IPS-11a (cell line): ENCODE results near the gene SUSD5.
"Not testable (repeated sequence)": the region's sequence is repeated elsewhere in the genome, so short reads cannot be mapped to it uniquely, and the experiment has no call there.

Experiments
- H3K4me3 ChIP-seq: one replicate; pipeline ENCODE4 v1.5.1; 2013; ENCODE audit warnings: low read depth, low read length, control low read depth

Gene SUSD5

GRCh38 chr3:33196538-33196937 is 22.1 kb downstream of the SUSD5 start:
- H3K4me3 ChIP-seq = no peak overlapping the region

- no peak overlapping the region for H3K4me3 ChIP-seq
These were observed 24.3 kb downstream of the SUSD5 start for GRCh38 chr3:33194303-33194702.

- H3K4me3 ChIP-seq = no peak overlapping the region
These were observed 31.3 kb downstream of the SUSD5 start for GRCh38 chr3:33187368-33187634.

GRCh38 chr3:33186524-33187367 is 31.9 kb downstream of the SUSD5 start:
- H3K4me3 ChIP-seq = no peak overlapping the region

- no peak overlapping the region for H3K4me3 ChIP-seq
These were observed 33.7 kb downstream of the SUSD5 start for GRCh38 chr3:33184863-33185262.

- not testable (repeated sequence) for H3K4me3 ChIP-seq
These were observed 37.0 kb downstream of the SUSD5 start for GRCh38 chr3:33181641-33182040.

GRCh38 chr3:33181229-33181628 is 37.4 kb downstream of the SUSD5 start:
- H3K4me3 ChIP-seq = no peak overlapping the region

GRCh38 chr3:33179132-33179531 is 39.5 kb downstream of the SUSD5 start:
- no peak overlapping the region for H3K4me3 ChIP-seq

GRCh38 chr3:33174711-33175414 is 43.7 kb downstream of the SUSD5 start:
- H3K4me3 ChIP-seq = no peak overlapping the region

GRCh38 chr3:33174095-33174494 is 44.5 kb downstream of the SUSD5 start:
- H3K4me3 ChIP-seq = no peak overlapping the region

- no peak overlapping the region for H3K4me3 ChIP-seq
These were observed 44.9 kb downstream of the SUSD5 start for GRCh38 chr3:33173672-33174071.

- no peak overlapping the region for H3K4me3 ChIP-seq
These were observed 45.5 kb downstream of the SUSD5 start for GRCh38 chr3:33173103-33173502.

- no peak overlapping the region for H3K4me3 ChIP-seq
These were observed 47.0 kb downstream of the SUSD5 start for GRCh38 chr3:33171580-33171979.

- H3K4me3 ChIP-seq = no peak overlapping the region
These were observed 48.1 kb downstream of the SUSD5 start for GRCh38 chr3:33170531-33170930.

GRCh38 chr3:33167716-33168336 is 50.8 kb downstream of the SUSD5 start:
- no peak overlapping the region for H3K4me3 ChIP-seq

GRCh38 chr3:33167284-33167683 is 51.3 kb downstream of the SUSD5 start:
- no peak overlapping the region for H3K4me3 ChIP-seq

GRCh38 chr3:33166095-33166494 is 52.5 kb downstream of the SUSD5 start:
- H3K4me3 ChIP-seq = no peak overlapping the region

- no peak overlapping the region for H3K4me3 ChIP-seq
These were observed 53.2 kb downstream of the SUSD5 start for GRCh38 chr3:33165372-33165771.

GRCh38 chr3:33162621-33163020 is 56.0 kb downstream of the SUSD5 start:
- not testable (repeated sequence) for H3K4me3 ChIP-seq

- no peak overlapping the region for H3K4me3 ChIP-seq
These were observed 58.6 kb downstream of the SUSD5 start for GRCh38 chr3:33159981-33160380.

- H3K4me3 ChIP-seq = no peak overlapping the region
These were observed 59.4 kb downstream of the SUSD5 start for GRCh38 chr3:33159234-33159633.

GRCh38 chr3:33155301-33155700 is 63.3 kb downstream of the SUSD5 start:
- no peak overlapping the region for H3K4me3 ChIP-seq
